GM19372 (cell line): ENCODE data around the gene TOP1.
"Not testable (repeated sequence)": the region's sequence is repeated elsewhere in the genome, so short reads cannot be mapped to it uniquely, and the experiment has no call there.

Source experiments
- ATAC-seq: cut with Tn5 transposase; IDR thresholded peaks from one replicate; pipeline ENCODE4 v1.9.1; 2021; ENCODE audit warnings: mild to moderate bottlenecking, low read depth, moderate library complexity; ENCODE audit not compliant: unreplicated experiment

TOP1 gene

GRCh38 chr20:41086402-41087324 lies 58.0 kb downstream of the TOP1 start:
- no peak for ATAC-seq

GRCh38 chr20:41087325-41087685 lies 58.7 kb downstream of the TOP1 start:
- ATAC-seq = no peak

- ATAC-seq = no peak
Observed at GRCh38 chr20:41087777-41088176, 59.2 kb downstream of the TOP1 start.

GRCh38 chr20:41089555-41089954 lies 60.9 kb downstream of the TOP1 start:
- no peak for ATAC-seq

GRCh38 chr20:41091927-41092326 lies 63.3 kb downstream of the TOP1 start:
- ATAC-seq = no peak

- no peak for ATAC-seq
Observed at GRCh38 chr20:41094353-41095055, 65.9 kb downstream of the TOP1 start.

- no peak for ATAC-seq
Observed at GRCh38 chr20:41095110-41095969, 66.7 kb downstream of the TOP1 start.

- ATAC-seq = no peak
Observed at GRCh38 chr20:41098703-41099250, 70.2 kb downstream of the TOP1 start.

- no peak for ATAC-seq
Observed at GRCh38 chr20:41100001-41100480, 71.4 kb downstream of the TOP1 start.

GRCh38 chr20:41101660-41102059 lies 73.0 kb downstream of the TOP1 start:
- ATAC-seq = no peak

GRCh38 chr20:41108531-41108930 lies 79.9 kb downstream of the TOP1 start:
- no peak for ATAC-seq

GRCh38 chr20:41110012-41110411 lies 81.4 kb downstream of the TOP1 start:
- no peak for ATAC-seq

GRCh38 chr20:41110930-41111577 lies 82.4 kb downstream of the TOP1 start:
- no peak for ATAC-seq

GRCh38 chr20:41111578-41111951 lies 82.9 kb downstream of the TOP1 start:
- no peak for ATAC-seq

GRCh38 chr20:41116282-41116956 lies 87.8 kb downstream of the TOP1 start:
- ATAC-seq = no peak

GRCh38 chr20:41118159-41118558 lies 89.5 kb downstream of the TOP1 start:
- ATAC-seq = not testable (repeated sequence)

GRCh38 chr20:41118632-41119031 lies 90.0 kb downstream of the TOP1 start:
- ATAC-seq = no peak

GRCh38 chr20:41119614-41120561 lies 91.3 kb downstream of the TOP1 start:
- ATAC-seq = no peak
